Heart left ventricle (tissue), 16 donors: ENCODE data around the gene BABAM1. TPM values are rescaled to one million over a fixed set of nuclear protein-coding genes. Genes with fewer than 3 reads are reported as not detected.

ENCODE experiments used
- ATAC-seq, 4 donors: fragments of 200-7000 bp; cut with Tn5 transposase; one replicate each; pipeline ENCODE4 v1.9.1; 2020 to 2022; ENCODE audit warnings: moderate library complexity in 4 of 4, mild to moderate bottlenecking in 3 of 4, moderate number of reproducible peaks in 1 of 4
- DNase-seq, 5 donors: peaks; one replicate each; pipeline ENCODE4 v3.0.0-alpha.2; 2020
- H3K27ac ChIP-seq, 12 donors: fragments of 200-600 bp; sonication (generic) in 4 of 12; one replicate each; pipeline versions ENCODE4 v1.5.0 to v1.8.0; 2016 to 2022; ENCODE audit warnings: mild to moderate bottlenecking in 2 of 12
- H3K27me3 ChIP-seq, 9 donors: fragments of 200-600 bp; sonication (generic) in 2 of 9; one replicate each; pipeline versions ENCODE4 v1.5.1 to v1.8.0; 2016 to 2022; ENCODE audit warnings: mild to moderate bottlenecking in 3 of 9
- H3K36me3 ChIP-seq, 9 donors: fragments of 200-600 bp; sonication (generic) in 2 of 9; one replicate each; pipeline versions ENCODE4 v1.5.0 to v1.8.0; 2018 to 2022; ENCODE audit warnings: mild to moderate bottlenecking in 2 of 9
- H3K4me1 ChIP-seq, 12 donors: fragments of 200-600 bp; sonication (generic) in 4 of 12; one replicate each; pipeline versions ENCODE4 v1.5.0 to v1.8.0; 2016 to 2022; ENCODE audit warnings: mild to moderate bottlenecking in 3 of 12
- H3K4me3 ChIP-seq, 12 donors: fragments of 200-600 bp; sonication (generic) in 4 of 12; one replicate each; pipeline versions ENCODE4 v1.5.0 to v1.8.0; 2017 to 2022; ENCODE audit warnings: mild to moderate bottlenecking in 9 of 12, moderate library complexity in 4 of 12
- H3K9me3 ChIP-seq, 12 donors: fragments of 200-600 bp; sonication (generic) in 4 of 12; one replicate each; pipeline versions ENCODE4 v1.5.0 to v1.8.0; 2016 to 2022; ENCODE audit warnings: mild to moderate bottlenecking in 1 of 12
- CTCF ChIP-seq, 12 donors: fragments of 200-600 bp; sonication (generic) in 4 of 12; IDR thresholded peaks; one replicate each; pipeline versions ENCODE4 v1.5.0 to v1.8.0; 2018 to 2022; ENCODE audit warnings: antibody characterized with exemption in 12 of 12, mild to moderate bottlenecking in 5 of 12
- POLR2A ChIP-seq, 2 donors: fragments of 450-650 bp; IDR thresholded peaks; one replicate each; pipeline ENCODE4 v1.6.1; 2017; ENCODE audit warnings: antibody characterized with exemption in 2 of 2, mild to moderate bottlenecking in 2 of 2, moderate library complexity in 2 of 2
- WGBS, 4 donors: extraction: QIAGEN DNeasy Blood & Tissue Kit in 2 of 4; methylation state at CpG; one replicate each; pipeline versions ENCODE4 v1.1.5 to v1.1.7; 2013 to 2018; 5-methylcytosine and 5-hydroxymethylcytosine counted together
- intact Hi-C, 10 donors: fragments of 100-400 bp; cut with DNase I; formaldehyde crosslinking; loops; one replicate each; pipeline versions ENCODE4 v1.11.1 to v1.14.2; 2022
- polyA plus RNA-seq, 2 donors: library from polyadenylated mRNA; stranded (reverse); fragments of 200-250 nt; gene quantifications; one replicate each; pipeline ENCODE4 v1.2.3, GENCODE V29; 2013
- total RNA-seq, 9 donors: library from RNA; depleted of rRNA in 2 of 9; stranded (reverse); fragments of >200 nt in 2 of 9; fragmentation: NEBNext Ultra II Directional in 3 of 9; extraction: Animal tissue kit (Norgen Biotek cat#: 25700) in 3 of 9; gene quantifications; one replicate each; pipeline versions ENCODE4 v1.1.0 to v1.2.4, GENCODE V29; 2016 to 2023
- donor health status: ischemic (EF 13 %, LVEDD 7.1; RV severe dilation, severe dysfunction).
- donor health status: healthy with polysubstance abuse.
- donor health status: DM: no; HTN: yes; CAD: no.
- donor health status: DM: no; HTN: no; CAD: no.
- donor health status: ischemic (EF 25% LVEDD 6.9; RV normal size, moderate dysfunction).
- donor health status: ischemic (EF 25% LVEDD 5.7; RV mildly dilated, moderate dysfunction).
- donor health status: healthy.
- donor health status: DM: yes; HTN: yes; CAD: no.
- donor health status: ischemic (EF 35%, LVEDD 5.7; RV mildly dilated, moderate dysfunction).
- donor health status: nonischemic (EF 11% LVEDD 7.7; RV severe dilation, severe dysfunction).
- donor health status: DM: yes; HTN: yes; CAD: no.
- donor health status: PGD.
- donor health status: ischemic (EF 29% LVEDD 5.4; RV normal size, mild dysfunction).
- donor health status: nonischemic (EF 23%, LVEDD 6.1; RV moderate dilation, normal function).

Gene BABAM1
- total and polyA plus RNA-seq, 11 donors = 60.9 to 92.4 (median 73.5) TPM

DNA sequence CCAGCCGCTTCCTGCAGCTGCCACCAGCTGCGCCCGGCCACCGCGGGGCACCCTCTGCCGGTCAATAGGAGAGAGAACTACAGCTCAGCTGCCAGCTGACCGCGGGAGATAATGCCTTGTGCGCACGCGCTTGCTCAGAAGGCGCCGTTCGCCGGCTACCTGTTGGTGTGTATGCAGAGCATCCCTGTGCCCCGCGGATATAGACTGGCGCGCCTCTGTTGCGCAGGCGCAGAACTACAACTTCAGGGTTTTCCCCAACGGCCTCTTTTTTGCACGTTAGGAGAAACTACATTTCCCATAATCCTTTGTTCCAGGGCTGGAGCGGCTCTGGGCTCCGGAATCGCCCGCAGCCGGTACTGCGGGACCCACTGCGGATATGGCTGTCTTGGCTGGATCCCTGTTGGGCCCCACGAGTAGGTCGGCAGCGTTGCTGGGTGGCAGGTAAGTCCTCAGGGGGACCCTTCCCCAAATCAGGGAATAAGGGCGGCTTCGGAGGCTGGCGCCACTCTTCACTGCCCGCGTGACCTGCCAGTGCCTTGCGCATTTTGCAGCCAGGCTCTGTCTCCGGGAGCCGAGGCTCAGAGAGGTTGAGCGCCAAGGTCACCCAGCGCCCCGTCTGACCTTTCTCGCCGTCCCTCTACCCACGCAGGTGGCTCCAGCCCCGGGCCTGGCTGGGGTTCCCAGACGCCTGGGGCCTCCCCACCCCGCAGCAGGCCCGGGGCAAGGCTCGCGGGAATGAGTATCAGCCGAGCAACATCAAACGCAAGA lies 38.5 kb downstream of the BABAM1 start, which contains the start of gene MRPL34:
MRPL34 (plus strand) TSS at position 356 of the 768 bp plus-strand sequence; CDS start at position 377, 21 bp downstream.
- ATAC-seq (peak; percentile 56 to 77 (median 68)), DNase-seq (peak; percentile 92 to 98 (median 97))
- peaks cover 6 to 61% (median 44%) of the 10 kb centered on the region in 12 donors for H3K4me1 ChIP-seq
- H3K4me3 ChIP-seq = peak within 1 kb of the TSS; percentile 55 to 88 (median 71)
- peak within 1 kb of the TSS; percentile 75 to 97 (median 95) for H3K27ac ChIP-seq
- WGBS, 4 donors = 0% methylated on average over 29 to 55 of the region's 55 CpGs
- peaks cover 0 to 7% (median 0%) of the 10 kb centered on the region in 9 donors for H3K36me3 ChIP-seq
- no peaks in the 10 kb centered on the region for H3K27me3 ChIP-seq
- intact Hi-C loops = loop anchor here in 1 of 10 donors (2.0 kb wide), 1 partner anchor 31 kb away; the partner anchor contains the start of gene GTPBP3
- H3K9me3 ChIP-seq = no peaks in the 10 kb centered on the region
- TF ChIP-seq POLR2A (IDR thresholded peaks at IDR 0.05) = peak in 1 of 2 donors; percentile 84
- TF ChIP-seq CTCF (IDR thresholded peaks at IDR 0.05) = peak; percentile 47 to 90 (median 66)

DNA sequence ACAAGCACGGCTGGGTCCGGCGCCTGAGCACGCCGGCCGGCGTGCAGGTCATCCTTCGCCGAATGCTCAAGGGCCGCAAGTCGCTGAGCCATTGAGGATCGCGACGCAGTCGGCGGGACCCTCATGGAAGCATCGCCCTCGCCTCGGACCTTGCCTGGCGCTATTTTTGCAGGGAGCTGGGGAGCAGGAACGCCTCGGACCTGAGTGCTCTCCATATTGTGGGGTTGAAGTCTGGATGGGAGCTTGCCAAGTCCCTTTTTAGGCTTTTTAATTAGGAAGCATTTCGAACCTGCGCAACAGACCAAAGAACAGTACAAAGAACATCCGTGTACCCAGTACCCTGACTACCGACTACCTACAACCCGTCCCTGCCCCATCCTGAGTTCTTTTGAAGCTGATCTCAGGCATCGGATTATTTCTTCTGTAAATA lies 39.1 kb downstream of the BABAM1 start:
- no peak for DNase-seq
- Histone ChIP-seq H3K4me3 (peak overlapping the region; percentile 55 to 88 (median 71)), H3K27ac (peak overlapping the region; percentile 75 to 97 (median 95)), H3K27me3 (no peaks in the 10 kb centered on the region), H3K4me1 (peaks cover 6 to 66% (median 49%) of the 10 kb centered on the region in 12 donors), H3K9me3 (no peaks in the 10 kb centered on the region), H3K36me3 (peaks cover 0 to under 1% (median 0%) of the 10 kb centered on the region in 9 donors)
- ATAC-seq = no peak
- 6 to 11% (median 8%) methylated on average over 25 to 28 of the region's 28 CpGs for WGBS, 4 donors
- TF ChIP-seq CTCF (IDR thresholded peaks at IDR 0.05) (no peak), POLR2A (IDR thresholded peaks at IDR 0.05) (no peak)
- intact Hi-C loops = no loop called here

- peaks cover 0 to 4% (median 0%) of the 10 kb centered on the region in 9 donors for H3K36me3 ChIP-seq
- 86 to 90% (median 89%) methylated on average over 8 of the region's 8 CpGs for WGBS, 4 donors
- DNase-seq (no peak), ATAC-seq (no peak)
- H3K4me3 ChIP-seq = no peak overlapping the region
- TF ChIP-seq POLR2A (IDR thresholded peaks at IDR 0.05) = no peak
- H3K9me3 ChIP-seq = no peaks in the 10 kb centered on the region
- no peaks in the 10 kb centered on the region for H3K27me3 ChIP-seq
- intact Hi-C loops = loop anchor here in 1 of 10 donors (2.0 kb wide), 1 partner anchor 27 kb away; the partner anchor contains the start of gene ANO8
- H3K27ac ChIP-seq = peak overlapping the region in 1 of 12 donors; percentile 95
- peaks cover 4 to 63% (median 45%) of the 10 kb centered on the region in 12 donors for H3K4me1 ChIP-seq
Observed at GRCh38 chr19:17307876-17308377, 40.7 kb downstream of the BABAM1 start.

- intact Hi-C loops = loop anchor here in 1 of 10 donors (2.0 kb wide), 1 partner anchor 25 kb away; the partner anchor contains the start of gene ANO8
- Histone ChIP-seq H3K9me3 (no peaks in the 10 kb centered on the region), H3K36me3 (peaks cover 0 to 13% (median 8%) of the 10 kb centered on the region in 9 donors), H3K27ac (peak within 1 kb of the TSS in 11 of 12 donors; percentile 51 to 84 (median 76)), H3K27me3 (no peaks in the 10 kb centered on the region), H3K4me1 (peaks cover 3 to 54% (median 36%) of the 10 kb centered on the region in 12 donors), H3K4me3 (peak within 1 kb of the TSS; percentile 58 to 98 (median 84))
- TF ChIP-seq POLR2A (IDR thresholded peaks at IDR 0.05) (peak in 1 of 2 donors; percentile 55), CTCF (IDR thresholded peaks at IDR 0.05) (no peak)
- DNase-seq = peak; percentile 98 to 100 (median 100)
- ATAC-seq = peak; percentile 87 to 94 (median 93)
- WGBS, 4 donors = 0 to 1% (median 0%) methylated on average over 28 to 46 of the region's 46 CpGs
Observed at GRCh38 chr19:17309198-17309964, 42.1 kb downstream of the BABAM1 start, which contains the start of gene DDA1. TSS of gene DDA1 (plus strand) at chr19:17309563. CDS start at chr19:17309655, 92 bp downstream.
